AG08395 (cell line): ENCODE measurements around the gene AZU1.

Experiments
- DNase-seq: peaks from one replicate; pipeline ENCODE4 v3.0.0; 2012; ENCODE audit warnings: mixed read lengths, low spot score

The AZU1 gene, protein sequence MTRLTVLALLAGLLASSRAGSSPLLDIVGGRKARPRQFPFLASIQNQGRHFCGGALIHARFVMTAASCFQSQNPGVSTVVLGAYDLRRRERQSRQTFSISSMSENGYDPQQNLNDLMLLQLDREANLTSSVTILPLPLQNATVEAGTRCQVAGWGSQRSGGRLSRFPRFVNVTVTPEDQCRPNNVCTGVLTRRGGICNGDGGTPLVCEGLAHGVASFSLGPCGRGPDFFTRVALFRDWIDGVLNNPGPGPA

DNA sequence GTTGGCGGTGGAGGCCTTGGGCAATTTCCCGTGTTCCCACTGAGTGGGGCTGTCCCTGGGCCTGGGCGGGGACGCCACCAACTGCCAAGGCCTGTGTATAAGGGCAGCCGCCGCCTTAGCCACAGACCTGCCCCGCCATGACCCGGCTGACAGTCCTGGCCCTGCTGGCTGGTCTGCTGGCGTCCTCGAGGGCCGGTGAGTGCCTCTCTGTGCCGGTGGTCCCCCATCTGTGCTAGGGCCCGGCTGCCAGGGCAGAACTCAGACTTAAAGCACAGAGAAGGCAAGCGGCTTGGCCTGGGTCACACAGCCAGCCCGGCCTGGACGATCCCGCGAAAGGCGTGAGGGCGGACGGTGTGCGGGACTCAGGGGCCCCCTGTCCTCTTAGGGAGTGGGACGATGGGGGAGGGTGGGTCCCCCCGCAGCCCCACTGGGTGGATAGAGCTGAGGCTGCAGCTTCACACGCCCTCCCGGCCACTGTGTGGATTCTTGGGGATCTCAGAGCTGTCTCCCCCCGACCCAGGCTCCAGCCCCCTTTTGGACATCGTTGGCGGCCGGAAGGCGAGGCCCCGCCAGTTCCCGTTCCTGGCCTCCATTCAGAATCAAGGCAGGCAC, at the start of gene AZU1:
AZU1 (plus strand) TSS at position 128 of the 612 bp plus-strand sequence; CDS start at position 138, 10 bp downstream.
- DNase-seq: no peak

DNA sequence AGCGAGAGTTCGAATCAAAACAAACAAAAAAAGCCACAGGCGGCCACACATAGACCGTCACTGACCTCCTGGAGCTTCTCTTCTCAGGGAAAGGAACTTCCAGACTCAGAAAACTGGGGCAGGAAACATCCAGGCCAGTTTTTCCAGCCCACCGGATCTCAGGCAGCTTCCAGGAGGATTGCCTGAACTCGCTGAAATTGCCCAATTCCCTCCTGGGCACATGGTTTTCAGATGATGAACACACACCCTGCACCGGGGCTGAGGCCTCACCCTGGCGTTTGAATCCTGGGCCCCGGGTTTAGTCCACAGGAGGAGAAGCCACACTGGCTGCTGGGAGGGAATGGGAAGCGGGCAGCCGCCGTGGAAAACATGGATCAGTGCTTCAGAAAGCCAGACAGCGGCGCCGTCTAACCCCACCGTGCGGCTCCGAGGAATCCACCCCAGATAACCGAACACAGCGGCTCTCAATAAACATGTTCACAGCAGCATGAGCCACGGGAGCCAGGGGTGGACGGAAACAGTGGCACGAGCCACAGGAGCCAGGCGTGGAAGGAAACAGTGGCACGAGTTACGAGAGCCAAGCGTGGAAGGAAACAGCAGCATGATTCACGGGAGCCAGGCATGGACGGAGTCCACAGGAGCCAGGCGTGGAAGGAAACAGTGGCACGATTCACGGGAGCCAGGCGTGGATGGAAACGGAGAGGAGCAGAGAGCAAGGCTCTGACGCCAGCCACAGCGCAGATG, 48.6 kb upstream of the AZU1 start:
- peak; percentile 91 for DNase-seq

DNA sequence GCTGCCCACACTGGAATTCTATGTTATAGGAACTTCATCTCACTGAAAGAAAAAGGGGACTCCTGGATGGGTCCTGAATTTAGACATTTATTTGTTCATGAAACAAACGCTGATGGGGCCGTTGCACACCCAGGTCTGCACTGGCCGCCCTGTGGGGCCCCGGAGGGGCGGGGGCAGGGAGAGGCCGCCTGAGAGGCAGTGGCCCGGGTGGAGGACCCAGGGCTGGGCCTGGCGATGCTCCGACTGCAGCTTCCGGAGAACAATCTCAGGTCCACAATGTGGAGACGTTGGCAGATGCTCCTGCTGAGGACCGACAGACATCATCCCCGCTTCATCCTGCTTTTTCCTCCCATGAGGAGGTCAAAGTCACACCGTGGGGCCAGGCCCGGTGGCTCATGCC, 46.7 kb upstream of the AZU1 start:
- no peak for DNase-seq

DNA sequence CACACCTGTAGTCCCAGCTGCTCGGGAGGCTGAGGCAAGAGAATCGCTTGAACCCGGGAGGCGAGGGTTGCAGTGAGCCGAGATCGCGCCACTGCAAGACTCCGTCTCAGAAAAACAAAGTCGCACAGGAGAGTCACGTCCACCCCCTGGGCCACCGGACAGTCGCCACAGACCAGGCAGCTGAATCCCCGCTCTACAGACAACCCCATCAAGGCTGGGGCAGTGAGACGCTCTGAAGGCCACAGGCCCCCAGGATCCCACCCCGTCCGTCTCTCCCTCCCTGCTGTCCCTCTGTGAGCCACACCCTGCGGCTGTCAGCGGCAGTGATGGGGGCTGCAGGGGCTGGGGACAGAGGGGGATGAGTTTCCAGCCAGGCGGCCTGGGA, 45.8 kb upstream of the AZU1 start:
- no peak for DNase-seq

DNA sequence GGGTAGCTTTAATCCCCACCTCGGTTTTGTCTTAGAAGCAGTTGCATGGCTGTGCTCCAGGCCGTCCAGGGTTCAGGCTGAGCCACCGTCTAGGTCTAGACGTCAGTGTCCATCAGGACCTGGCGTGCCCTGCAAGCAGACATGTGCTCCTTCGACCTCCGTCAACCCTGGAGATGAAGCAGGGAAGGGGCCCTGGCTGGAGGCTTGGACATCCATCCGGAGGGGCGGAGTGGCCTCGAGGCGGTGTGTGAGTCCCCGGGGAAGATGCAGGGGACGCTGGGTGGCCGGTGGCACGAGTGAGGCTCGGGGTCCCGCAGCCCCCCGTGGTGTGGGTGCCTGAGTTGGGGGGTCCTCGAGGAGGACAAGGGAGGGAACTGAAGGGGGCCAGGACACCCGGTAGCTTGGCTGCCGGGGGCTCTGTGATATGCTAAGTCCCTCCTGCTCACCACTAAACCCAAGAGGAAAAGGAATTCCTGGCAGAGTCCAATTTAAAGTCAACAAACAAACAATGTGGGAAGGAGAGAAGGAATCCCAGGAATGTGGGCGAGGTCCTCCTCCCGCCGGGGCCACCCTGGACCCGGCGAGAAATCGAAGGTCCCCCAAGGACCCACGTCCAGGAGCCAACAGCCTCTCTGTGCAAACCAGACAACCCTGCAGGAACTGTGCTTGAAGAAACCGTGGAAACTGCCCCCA, 45.3 kb upstream of the AZU1 start:
- peak; percentile 75 for DNase-seq

DNA sequence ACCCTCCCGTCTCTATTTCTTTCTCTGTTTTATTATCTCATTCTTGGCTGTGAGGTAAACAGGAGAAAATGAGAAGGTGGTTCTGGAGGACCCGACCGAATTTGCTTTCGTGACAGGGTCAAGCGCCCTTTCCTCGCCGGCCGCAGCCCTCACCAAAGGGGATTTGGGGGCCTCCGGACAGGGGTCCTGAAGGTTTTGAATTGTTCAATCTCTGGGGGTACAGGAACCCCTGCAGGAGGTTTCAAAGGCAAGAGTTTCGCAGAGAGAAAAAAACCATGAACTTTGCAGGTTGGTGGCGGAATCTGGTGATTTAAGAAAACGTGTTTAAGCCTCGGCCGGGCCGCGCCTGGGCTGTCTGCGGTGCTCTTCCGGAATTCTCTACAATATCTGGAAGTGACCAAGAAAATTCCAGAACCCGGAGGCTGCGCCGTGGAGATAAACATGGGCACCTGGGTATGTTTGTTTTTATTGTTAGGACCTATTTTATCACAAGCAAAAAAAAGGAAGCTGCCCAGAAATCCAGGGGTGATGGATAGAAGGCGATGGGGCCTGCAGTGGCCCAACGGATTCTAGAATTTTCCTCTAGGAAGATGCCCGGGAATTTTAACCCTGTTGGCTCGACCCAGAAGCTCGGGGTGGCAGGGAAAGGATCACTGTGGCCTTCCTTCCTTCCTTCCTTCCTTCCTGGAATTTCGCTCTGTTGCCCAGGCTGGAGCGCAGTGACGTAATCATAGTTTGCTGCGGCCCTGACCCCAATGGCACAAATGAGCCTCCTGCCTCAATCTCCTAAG, 44.6 kb upstream of the AZU1 start:
- DNase-seq: no peak

DNA sequence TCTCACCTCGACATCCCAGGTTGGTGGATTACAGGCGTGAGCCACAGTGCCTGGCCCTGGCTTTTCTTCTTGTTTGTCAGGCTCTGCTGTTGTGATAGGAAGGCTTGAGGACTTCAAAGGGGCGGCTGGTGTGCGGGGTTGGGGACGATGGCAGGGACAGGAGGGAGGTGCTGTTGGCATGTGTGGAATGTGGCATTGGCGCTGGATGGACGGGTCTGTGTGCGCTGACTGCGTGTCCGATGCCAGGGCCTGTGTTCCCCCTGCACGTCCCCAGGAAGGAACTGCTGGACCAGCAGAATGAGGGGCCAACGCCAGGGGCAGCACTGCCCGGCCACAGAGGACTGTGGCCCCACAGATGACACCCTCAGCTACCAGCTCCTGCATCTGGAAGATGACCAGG, 43.1 kb upstream of the AZU1 start:
- DNase-seq: no peak

DNA sequence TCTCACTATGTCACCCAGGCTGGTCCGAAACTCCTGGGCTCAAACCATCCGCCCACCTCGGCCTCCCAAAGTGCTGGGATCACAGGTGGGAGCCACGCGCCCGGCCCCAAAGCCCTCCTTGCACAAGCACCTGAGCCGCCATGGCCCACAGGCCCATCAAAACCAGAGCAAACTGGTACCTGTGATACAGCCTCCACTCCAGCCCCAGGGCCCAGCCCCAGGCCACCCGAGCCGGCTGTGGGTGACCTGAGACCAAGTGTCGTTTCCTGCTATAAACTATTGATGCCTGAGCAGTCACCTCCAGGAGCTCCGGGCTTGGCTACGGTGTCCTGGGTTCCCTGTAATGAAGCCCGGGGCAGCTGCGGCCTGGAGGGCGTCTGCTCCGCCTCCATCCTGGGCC, 40.1 kb upstream of the AZU1 start:
- no peak for DNase-seq

DNA sequence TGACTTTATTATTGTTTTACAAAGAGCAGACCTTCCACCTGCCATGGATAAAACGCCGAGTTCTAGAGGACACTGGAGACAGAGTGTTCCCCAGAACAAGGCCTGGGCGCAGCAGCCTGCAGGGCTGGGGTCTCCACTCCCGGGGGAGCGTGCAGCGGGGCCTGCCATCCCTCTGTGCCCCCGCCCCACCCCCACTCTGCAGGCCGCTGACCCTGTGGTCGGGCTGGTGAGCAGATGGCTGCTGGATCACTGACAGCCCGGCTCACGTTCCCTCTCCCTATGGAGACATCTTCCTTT, 39.0 kb upstream of the AZU1 start:
- DNase-seq: no peak

DNA sequence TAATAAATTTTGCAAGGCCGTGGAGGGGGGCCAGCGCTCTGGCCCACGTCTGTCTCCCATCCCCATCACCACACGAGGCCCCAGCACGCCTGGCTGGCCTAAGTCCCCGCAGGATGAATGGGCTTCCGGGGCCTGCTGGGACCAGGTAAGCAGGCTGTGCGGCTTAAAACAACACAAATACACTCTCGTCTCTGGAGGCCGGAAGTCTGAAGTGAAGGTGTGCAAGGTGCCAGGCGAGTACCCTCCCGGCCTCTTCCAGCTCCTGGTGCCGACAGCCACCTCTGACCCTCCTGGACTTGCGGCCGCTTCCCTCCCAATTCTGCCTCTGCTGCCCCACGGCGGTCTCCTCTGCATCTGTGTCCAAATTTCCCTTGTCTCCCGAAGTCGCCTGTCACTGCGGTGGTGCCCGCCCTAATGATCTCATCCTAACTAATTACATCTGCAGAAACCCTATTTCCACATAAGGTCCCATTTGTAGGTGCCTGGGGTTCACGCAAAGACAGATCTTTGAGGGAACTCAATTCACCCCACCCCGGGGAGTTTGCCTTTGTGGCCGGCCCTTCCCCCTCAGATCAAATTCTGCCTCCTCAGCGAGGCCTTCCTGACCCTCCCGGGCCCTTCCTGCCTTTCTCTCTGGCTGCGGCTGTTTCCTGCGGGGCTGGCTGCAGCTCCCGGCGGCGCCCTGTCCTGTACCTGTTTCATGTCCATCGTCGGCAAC, 38.5 kb upstream of the AZU1 start:
- no peak for DNase-seq

DNA sequence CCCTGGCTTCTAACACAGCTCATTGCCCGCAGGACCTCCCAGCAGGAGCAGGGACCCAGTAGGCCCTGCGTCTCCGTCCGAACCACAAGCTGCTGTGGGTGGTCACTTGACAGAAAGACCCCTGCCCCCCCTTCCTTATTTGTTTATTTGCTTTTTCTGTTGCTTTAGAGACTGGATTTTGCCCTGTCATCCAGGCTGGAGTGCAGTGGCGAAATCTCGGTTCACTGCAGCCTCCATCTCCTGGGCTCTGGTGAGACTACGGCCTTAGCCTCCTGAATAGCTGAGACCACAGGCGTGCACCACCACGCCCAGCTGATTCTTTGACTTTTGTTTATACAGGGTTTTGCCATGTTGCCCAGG, 38.0 kb upstream of the AZU1 start:
- DNase-seq: no peak

DNA sequence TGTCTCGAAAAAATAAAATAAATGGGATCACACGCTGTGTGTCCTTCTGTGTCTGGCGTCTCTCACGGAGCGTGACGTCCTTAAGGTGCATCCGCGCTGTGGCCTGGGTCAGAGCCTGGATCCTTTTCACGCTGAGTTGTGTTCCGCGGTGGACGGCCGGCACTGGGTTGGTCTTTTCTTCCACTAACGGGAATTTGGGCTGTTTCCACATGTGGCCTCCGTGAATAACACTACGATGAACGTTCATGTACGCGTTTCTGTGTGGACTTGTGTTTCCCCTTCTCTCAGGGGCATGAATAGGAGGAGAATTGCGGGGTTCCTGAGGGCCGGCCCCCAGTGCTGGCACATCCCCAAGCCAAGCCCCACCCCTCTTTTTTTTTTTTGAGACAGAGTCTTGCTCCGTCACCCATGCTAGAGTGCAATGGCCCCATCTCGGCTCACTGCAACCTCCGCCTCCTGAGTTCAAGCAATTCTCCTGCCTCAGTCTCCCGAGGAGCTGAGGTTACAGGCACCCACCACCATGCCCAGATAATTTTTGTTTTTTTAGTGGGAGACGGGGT, 36.5 kb upstream of the AZU1 start:
- DNase-seq: no peak

DNA sequence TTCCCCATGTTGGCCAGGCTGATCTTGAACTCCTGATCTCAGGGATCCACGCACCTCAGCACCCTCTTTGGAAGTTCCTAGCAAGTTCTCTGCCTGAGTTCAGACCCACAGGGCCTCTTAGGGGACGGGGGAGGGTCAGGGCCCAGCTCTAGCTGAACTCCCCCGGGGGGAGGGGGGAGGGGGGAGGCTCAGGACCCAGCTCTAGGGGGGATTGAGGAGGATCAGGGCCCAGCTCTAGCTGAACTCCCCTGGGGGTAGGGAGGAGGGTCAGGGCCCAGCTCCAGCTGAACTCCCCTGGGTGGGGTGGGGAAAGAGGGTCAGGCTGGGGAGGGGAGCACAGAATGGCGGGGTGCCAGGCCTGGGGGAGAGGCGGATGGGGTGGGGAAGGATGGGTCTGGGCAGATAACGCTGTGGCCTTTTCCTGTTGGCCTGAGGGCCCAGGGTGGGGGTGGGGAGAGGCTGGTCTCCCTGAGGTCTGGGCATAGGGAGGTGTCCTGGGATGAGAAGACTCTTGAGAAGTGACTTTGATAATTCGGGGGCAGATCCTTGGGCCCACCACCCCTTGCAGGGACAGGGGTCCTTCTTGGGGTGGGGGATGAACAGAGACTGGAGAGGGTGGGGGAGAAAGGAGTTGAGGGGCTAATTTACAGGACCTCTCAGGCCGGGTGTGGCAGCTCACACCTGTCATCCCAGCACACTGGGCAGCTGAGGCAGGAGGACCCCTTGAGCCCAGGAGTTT, 35.9 kb upstream of the AZU1 start:
- no peak for DNase-seq

DNA sequence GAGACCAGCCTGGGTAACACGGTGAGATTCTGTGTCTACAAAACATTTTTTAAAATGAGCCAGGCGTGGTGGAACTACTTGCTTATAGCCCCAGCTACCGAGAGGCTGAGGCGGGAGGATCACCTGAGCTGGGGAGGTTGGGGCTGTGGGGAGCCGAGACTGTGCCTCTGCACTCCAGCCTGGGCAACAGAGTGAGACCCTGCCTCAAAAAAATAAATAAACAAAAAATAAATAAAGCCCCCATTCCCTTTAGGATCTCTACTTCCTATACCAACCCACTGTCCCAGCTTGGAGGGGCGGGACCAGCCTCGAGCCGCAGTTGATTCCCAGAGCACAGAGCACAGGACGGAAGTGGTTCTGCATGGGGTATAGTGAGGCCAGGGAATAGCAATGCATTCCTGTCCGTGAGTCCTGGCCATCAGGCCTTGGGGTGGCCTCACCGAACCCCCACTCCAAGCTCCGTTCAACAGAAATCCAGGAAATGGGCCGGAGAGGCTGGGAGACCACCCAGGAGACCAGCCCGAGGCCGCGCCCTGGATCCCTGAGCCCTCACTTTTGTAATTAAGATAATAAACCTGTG, 35.2 kb upstream of the AZU1 start:
- no peak for DNase-seq

DNA sequence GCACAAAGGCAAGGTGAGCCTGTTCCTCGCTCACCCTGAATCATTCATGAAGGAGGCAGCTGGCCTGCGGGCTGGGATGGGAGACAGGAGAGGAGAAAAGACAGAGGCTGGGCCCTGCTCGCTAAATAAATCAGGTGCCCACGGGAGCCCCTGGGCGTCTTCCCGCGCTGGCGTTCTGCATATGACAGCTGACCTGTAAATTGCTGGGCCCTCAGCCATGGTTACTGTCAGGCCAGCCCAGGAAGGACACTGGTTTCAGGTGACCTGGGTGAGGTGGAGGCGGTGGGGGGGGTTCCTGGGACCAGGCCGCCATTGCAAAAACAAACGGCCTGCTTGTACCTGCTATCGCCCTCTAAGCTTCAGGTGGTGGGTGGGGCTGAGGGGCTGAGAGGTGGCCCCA, 33.8 kb upstream of the AZU1 start:
- no peak for DNase-seq

DNA sequence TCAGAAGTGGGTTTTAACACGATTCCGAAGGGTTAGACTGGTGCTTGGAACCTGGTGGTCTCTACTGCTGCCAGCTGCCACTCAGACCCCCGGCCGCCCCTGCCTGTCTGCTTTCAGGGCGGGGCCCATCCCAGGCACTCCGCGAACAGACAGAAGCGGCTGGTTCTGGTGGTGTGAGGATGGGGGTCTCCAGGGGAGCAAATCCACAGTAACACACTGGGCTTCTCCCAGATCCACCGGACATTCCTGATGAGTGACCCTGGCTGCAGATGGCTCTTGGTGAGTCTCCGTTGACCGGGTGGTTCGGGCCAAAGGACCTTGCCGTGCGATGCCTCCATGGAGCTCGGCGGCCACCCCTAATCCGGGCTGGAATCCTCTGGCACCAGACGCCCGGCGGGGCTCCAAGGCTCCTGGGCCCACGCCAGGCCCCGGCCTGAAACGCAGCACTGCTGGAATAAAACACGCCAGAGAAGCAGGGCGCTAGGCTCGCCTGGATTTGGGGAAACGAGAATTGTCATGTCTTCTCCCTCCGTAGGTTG, 32.5 kb upstream of the AZU1 start:
- DNase-seq: no peak

DNA sequence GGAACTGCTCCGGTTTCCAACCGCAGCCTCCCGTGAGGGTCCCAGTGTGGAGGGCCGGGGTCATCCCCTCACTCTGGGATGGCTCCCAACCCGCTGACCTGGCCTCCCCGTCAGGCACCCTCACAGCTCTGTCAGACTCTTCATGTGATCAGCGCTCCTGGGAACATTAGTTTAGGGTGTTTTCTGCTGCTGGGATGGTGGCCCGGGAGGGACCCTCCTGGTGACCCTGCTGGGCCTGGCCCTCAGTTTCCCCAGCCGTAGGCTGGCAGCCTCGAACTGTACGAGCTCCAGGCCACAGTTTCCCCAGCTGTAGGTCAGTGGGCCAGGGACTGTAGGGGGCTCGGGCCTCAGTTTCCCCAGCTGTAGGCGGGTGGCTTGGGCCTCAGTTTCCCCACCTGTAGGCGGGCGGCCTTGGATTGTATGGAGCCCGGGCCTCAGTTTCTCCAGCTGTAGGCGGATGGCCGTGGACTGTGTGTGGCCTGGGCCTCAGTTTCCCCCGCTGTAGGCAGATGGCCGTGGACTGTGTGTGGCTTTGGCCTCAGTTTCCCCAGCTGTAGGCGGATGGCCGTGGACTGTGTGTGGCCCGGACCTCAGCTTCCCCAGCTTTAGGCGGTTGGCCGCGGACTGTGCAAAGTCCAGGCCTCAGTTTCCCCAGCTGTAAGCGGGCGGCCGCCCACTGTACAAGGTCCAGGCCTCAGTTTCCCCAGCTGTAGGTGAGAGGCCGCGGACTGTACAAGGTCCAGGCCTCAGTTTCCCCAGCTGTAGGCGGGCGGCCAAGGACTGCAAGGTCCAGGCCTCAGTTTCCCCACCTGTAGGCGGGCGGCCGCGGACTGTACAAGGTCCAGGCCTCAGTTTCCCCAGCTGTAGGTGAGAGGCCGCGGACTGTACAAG, 31.7 kb upstream of the AZU1 start:
- no peak for DNase-seq

DNA sequence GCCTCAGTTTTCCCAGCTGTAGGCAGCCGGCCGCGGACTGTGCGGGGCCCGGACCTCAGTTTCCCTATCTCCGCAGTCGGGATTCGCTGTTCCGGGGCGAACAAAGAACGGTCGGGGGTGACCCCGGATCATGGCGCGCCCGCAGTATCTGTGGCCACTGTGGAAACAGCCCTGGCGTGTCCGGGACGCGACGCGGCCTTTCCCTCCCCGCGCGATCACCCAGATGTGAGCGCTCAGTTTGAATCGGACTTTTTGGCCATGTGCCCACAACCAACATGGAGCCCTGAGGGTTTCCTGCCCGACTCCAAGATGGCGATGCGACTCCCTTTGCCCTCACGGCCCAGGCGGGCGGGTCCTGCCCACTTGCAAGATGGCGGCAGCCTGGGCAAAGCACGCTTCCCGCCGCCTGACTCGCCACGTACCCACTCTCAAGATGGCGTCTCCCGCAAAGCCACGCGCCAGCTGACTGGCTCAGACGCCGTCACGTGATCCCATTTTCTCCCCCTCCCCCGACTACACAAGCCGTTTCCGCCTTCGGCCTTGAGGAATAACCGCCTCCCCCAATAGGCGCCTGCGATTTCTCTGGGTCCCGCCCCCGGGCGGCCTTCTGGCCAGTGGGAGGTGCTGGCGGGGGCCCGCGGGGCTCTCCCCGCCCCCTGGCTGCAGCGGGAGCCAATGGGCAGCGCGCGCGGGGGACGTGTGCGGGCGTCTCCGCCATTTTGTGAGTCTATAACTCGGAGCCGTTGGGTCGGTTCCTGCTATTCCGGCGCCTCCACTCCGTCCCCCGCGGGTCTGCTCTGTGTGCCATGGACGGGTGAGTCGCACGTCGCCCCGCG, 30.7 kb upstream of the AZU1 start, which contains the start of gene PTBP1:
PTBP1 (plus strand) TSS at position 761 of the 836 bp plus-strand sequence; CDS start at position 807, 46 bp downstream.
- peak; percentile 98 for DNase-seq
